Activated naive CD4-positive, alpha-beta T cell treated with anti-CD3 and anti-CD28 coated beads, Interleukin-2, amount 50 U/mL, for 16 hours (primary cell): Measurements from ENCODE around the gene CCDC190.
A peak's percentile ranks its signal among the peaks of the same experiment; 100 is the strongest.
"Not testable (repeated sequence)": the region's sequence is repeated elsewhere in the genome, so short reads cannot be mapped to it uniquely, and the experiment has no call there.

Experiments
- DNase-seq: peaks from one replicate; pipeline ENCODE4 v3.0.0-alpha.2; 2020

The CCDC190 gene

DNA sequence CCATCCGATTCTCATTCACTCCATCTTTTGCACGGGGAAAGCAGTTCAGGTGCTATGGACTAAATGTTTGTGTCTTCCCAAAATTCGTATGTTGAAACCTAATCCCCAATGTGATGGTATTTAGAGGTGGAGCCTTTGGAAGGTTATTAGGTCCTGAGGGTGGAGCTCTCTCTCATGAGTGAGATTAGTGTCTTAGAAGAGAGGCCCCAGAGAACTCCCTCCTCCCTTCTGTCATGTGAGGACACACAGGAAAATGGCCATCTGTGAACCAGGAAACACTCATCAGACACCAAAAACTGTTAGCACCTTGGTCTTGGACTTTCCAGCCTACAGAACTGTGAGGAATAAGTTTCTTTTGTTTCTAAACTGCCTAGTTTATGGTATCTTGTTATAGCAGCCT, 15.8 kb upstream of the CCDC190 start:
- no peak for DNase-seq

DNA sequence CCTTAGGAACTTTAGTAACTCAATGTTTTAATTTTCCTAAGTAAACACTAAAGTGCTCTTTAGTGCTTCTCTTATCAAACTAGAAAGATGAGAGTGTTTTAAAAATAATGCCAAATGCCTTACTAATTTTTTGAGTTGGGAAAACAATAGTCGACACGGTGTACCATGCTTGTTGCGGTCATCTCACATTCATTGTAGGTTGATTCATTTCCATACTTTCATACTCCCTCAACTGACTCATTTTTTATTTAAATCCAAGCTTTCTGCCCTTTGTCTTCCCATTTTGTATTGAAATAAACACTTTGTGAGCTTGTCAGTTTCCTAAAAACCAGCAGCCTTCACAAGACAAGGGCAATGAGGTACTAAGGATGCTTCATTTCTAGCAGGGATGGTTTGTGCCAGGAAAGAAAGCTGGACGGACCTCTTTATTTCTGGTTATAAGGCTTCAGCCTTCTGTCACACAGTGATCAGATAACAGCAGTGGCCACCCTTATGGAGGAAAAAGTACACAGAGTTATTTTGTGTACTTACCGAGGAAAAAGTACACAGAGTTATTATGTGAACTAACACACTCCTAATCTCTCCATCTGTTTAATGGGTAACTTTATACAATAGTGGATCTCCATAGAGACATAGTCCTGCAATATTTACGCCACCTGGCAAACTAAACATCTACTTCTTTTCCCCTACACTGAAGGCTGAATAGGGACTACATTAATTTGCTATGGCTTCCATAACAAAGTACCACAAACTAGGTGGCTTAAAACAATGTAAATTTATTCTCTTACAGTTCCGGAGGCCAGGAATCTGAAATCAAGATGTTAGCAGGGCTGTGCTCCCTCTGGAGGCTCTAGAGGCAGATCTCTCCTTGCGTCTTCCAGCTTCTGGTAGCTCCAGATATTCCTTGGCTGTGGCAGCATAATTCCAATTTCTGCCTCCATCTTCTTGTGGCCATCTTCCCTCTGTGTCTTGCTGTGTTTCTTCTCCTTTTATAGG, 13.0 kb upstream of the CCDC190 start:
- DNase-seq: no peak

DNA sequence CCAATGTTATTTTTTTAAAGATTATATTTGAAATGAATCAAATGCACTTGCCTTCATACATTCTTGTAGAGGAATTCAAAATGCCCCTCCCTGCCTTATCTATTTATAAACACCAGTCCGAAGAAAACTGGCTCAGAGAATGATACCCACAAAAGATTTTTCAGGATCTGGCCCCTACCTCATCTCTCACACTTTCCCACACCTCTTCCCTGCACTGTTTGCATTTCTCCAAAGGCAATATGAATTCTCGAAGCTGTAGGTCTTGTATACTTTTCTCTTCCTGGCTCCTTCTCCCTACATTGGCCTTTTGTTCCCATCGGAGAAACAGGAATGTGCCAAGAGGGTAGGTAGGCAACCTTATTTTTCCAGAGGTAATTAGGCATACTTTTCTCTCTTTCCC, 12.0 kb upstream of the CCDC190 start:
- DNase-seq: no peak

DNA sequence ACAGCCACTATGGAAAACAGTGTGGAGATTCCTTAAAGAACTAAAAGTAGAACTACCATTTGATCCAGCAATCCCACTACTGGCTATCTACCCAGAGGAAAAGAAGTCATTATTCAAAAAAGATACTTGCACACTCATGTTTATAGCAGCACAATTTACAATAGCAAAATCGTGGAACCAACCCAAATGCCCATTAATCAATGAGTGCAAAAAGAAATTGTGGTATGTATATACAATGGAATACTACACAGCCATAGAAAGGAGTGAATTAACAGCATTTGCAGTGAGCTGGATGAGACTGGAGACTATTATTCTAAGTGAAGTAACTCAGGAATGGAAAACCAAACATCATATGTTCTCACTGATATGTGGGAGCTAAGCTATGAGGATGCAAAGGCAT, 10.4 kb upstream of the CCDC190 start:
- not testable (repeated sequence) for DNase-seq

GRCh38 chr1:162868972-162869371, 8.0 kb upstream of the CCDC190 start:
- DNase-seq: no peak

DNA sequence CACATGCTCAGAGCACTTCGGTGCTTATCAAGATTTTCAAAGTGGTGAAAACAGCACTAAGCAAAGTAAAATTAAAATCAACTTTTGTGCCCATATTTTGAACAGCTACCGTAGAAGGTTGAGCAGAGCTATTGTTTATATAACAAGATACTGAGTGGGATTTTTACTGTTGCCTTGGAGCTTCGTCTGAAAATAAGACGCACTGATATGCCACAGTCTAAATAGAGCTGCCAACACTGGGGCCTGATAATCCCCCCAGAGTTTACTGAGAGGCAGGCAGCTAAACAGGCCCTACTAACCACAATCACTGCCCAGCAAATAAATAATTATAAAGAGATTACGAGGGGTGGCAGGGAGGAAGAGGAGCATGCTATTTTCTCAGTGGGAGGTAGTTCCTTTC, 650 bp upstream of the CCDC190 start:
- no peak for DNase-seq

DNA sequence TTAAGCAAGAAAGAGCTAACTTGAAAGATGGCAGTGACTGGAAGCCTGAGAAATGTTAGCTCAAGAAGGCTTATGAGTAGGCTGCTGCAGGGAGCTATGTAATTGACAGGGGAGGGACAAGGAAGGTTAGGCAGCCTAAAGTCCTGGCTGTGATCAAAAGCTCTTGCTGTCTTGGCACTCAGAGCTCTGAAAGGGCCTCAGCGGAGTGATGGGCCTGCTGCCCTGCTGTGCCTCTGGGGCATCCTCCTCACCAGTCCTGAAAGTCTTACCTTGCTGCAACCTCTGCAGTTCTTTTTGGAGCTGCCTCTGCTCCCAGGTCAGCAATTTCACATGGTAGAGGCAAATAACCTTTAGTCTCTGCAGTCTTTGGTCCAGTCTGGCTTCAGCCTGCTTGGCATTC, 1.8 kb downstream of the CCDC190 start:
- DNase-seq: no peak

- DNase-seq: no peak
These were observed 3.1 kb downstream of the CCDC190 start for GRCh38 chr1:162857850-162858249.

DNA sequence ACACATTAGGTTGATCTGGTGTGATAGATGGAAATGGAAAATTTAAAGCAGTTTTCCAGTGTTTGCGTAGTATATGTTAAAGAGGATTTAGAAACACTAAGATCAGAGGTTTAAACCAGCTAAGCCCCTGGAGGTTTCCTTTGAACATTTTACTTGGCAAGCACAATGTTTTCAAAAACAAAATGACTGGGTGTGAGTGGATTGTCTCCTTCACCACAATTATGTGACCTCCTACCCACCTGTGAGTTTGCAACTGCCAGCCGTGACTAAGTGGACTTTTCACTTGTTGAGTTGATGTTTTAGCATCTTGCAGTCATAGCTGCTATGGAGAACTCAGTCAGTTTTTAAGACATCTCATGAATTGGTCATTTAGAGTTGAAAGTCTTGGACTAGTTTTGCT, 4.7 kb downstream of the CCDC190 start:
- no peak for DNase-seq

- no peak for DNase-seq
These were observed 5.4 kb downstream of the CCDC190 start for GRCh38 chr1:162855461-162856150.

GRCh38 chr1:162854245-162854882, 6.6 kb downstream of the CCDC190 start:
- DNase-seq: peak; percentile 48

GRCh38 chr1:162851341-162851740, 9.6 kb downstream of the CCDC190 start:
- DNase-seq: no peak

DNA sequence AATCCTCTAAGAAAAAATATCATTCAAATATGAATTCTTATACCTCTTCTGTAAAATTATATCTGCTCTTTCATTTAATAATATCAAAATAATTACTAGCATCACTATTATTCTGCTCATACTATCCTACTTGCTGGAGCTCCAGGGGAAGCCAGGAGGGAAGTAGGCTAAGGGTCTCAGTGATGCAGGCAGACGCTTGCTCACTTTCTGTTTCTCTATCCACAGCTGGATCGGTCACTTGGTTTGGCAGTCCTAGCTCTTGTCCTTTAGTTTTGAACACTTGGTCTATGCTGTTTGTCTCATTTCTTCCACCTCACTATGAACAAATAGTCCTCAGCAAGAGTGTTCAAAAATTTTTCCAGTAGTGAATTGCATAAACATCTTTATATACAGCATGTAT, 11.3 kb downstream of the CCDC190 start:
- DNase-seq: no peak

- DNase-seq: peak; percentile 80
These were observed 13.0 kb downstream of the CCDC190 start for GRCh38 chr1:162847839-162848453.

DNA sequence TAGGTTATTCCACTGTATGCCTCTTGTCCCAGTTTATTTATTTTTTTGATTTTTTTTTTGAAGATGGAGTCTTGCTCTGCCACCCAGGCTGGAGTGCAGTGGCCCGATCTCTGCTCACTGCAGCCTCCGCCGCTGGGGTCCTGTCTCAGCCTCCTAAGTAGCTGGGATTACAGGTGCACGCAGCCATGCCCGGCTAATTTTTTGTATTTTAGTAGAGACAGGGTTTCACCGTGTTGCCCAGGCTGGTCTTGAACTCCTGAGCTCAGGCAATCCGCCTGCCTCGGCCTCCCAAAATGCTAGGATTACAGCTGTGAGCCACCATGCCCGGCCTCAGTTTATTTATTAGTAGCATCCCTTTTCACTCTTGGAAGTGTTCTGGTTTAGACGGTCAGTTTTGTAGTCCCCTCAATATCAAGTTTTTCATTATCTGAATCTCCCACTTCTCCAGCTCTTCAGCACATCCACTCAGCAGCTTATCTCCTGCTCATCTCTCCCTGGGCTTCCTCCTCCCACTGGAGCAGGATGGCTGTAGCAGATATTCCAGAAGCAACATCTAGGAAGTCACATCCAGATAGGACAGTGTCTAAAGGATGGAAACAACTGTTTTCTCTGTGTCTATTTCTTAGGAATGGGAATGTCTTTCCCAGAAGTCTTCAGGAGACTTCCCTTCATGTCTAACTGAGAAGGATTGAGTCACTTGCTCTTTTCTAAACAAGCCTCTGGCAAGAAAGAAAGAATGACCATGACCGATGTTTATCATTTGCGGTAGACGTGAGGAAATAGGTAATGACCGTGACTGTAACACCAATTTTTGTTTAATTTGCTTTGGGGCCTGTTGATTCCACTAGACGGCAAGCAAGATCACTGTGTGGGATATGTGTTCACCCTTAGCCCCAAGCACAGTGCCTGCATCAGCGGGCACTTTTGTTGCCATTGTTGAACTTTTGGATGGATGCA, 14.4 kb downstream of the CCDC190 start:
- DNase-seq: no peak

- no peak for DNase-seq
These were observed 16.8 kb downstream of the CCDC190 start for GRCh38 chr1:162844153-162844552.

- no peak for DNase-seq
These were observed 20.6 kb downstream of the CCDC190 start for GRCh38 chr1:162840250-162840839.

DNA sequence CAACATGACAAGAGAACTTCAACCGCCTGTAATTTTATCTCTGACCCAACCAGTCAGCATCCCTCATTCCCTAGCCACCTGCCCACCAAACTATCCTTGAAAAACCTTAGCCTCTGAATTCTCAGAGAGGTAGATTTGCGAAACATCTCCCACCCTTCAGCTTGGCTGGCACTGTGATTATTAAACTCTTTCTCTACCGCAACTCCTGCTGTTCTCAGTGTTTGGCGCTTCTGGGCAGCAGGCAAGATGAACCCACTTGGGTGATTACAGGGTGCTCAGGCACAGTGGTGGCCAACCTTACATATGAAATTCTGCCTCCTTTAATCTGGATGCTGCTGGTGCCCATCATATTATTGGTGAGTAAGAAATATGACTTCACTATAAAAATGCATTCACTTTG, 22.1 kb downstream of the CCDC190 start:
- no peak for DNase-seq

GRCh38 chr1:162835157-162835899, 25.6 kb downstream of the CCDC190 start:
- DNase-seq: no peak

DNA sequence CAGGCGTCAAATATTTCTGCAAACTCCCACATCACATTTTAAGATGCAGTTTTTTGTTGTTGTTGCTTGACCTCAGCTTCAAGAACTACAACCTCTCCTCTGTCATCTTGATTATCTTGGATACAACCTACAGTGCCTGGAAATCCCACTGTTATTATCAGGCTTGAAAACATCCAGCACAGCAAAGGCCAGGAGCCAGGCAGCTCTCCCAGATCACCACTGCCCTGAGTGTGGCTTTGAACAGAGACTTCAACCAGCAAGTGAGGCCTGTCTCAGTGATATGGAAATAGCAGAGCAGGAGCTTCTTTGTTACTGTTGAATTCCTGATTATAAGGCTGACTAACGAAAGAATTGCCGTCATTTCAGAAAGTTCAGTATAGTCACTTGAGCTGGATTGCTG, 28.5 kb downstream of the CCDC190 start:
- no peak for DNase-seq

GRCh38 chr1:162829268-162829667, 31.7 kb downstream of the CCDC190 start:
- DNase-seq: no peak
